ENCODE results near the gene MPPED2.

Gene MPPED2

GRCh38 chr11:30414806-30415205 is 171.3 kb downstream of the MPPED2 start:
- Mint-ChIP-seq H3K9me3 (no peaks in the 10 kb centered on the region), H3K4me1 (ENCODE audit: low read depth) (no peaks in the 10 kb centered on the region), H3K4me3 (no peak overlapping the region), H3K27ac (no peak overlapping the region), H3K36me3 (ENCODE audit: low read depth) (no peaks in the 10 kb centered on the region), H3K27me3 (no peaks in the 10 kb centered on the region)
- intact Hi-C loops (cut with micrococcal nuclease) = no loop called here

GRCh38 chr11:30414244-30414643 is 171.9 kb downstream of the MPPED2 start:
- Mint-ChIP-seq H3K36me3 (ENCODE audit: low read depth) (no peaks in the 10 kb centered on the region), H3K4me1 (ENCODE audit: low read depth) (no peaks in the 10 kb centered on the region), H3K4me3 (no peak overlapping the region), H3K27ac (no peak overlapping the region), H3K9me3 (no peaks in the 10 kb centered on the region), H3K27me3 (no peaks in the 10 kb centered on the region)
- intact Hi-C loops (cut with micrococcal nuclease) = no loop called here

GRCh38 chr11:30412509-30412908 is 173.6 kb downstream of the MPPED2 start:
- H3K36me3 Mint-ChIP-seq (ENCODE audit: low read depth) = no peaks in the 10 kb centered on the region
- H3K27ac Mint-ChIP-seq = no peak overlapping the region
- H3K27me3 Mint-ChIP-seq = no peaks in the 10 kb centered on the region
- intact Hi-C loops (cut with micrococcal nuclease) = no loop called here
- no peak overlapping the region for H3K4me3 Mint-ChIP-seq
- H3K9me3 Mint-ChIP-seq = no peaks in the 10 kb centered on the region
- H3K4me1 Mint-ChIP-seq (ENCODE audit: low read depth) = no peaks in the 10 kb centered on the region

- H3K9me3 Mint-ChIP-seq = no peaks in the 10 kb centered on the region
- H3K27ac Mint-ChIP-seq = no peak overlapping the region
- no peaks in the 10 kb centered on the region for H3K4me1 Mint-ChIP-seq (ENCODE audit: low read depth)
- no peaks in the 10 kb centered on the region for H3K27me3 Mint-ChIP-seq
- H3K36me3 Mint-ChIP-seq (ENCODE audit: low read depth) = no peaks in the 10 kb centered on the region
- no peak overlapping the region for H3K4me3 Mint-ChIP-seq
- intact Hi-C loops (cut with micrococcal nuclease) = no loop called here
These were observed 174.8 kb downstream of the MPPED2 start for GRCh38 chr11:30411383-30411782.

- H3K27me3 Mint-ChIP-seq = no peaks in the 10 kb centered on the region
- no peaks in the 10 kb centered on the region for H3K4me1 Mint-ChIP-seq (ENCODE audit: low read depth)
- intact Hi-C loops (cut with micrococcal nuclease) = no loop called here
- H3K9me3 Mint-ChIP-seq = no peaks in the 10 kb centered on the region
- no peak overlapping the region for H3K4me3 Mint-ChIP-seq
- no peaks in the 10 kb centered on the region for H3K36me3 Mint-ChIP-seq (ENCODE audit: low read depth)
- H3K27ac Mint-ChIP-seq = no peak overlapping the region
These were observed 179.0 kb downstream of the MPPED2 start for GRCh38 chr11:30406978-30407762.

- H3K4me1 Mint-ChIP-seq (ENCODE audit: low read depth) = no peaks in the 10 kb centered on the region
- H3K27me3 Mint-ChIP-seq = no peaks in the 10 kb centered on the region
- no peak overlapping the region for H3K4me3 Mint-ChIP-seq
- H3K27ac Mint-ChIP-seq = no peak overlapping the region
- H3K9me3 Mint-ChIP-seq = no peaks in the 10 kb centered on the region
- intact Hi-C loops (cut with micrococcal nuclease) = no loop called here
- H3K36me3 Mint-ChIP-seq (ENCODE audit: low read depth) = no peaks in the 10 kb centered on the region
These were observed 180.8 kb downstream of the MPPED2 start for GRCh38 chr11:30405385-30405784.

- Mint-ChIP-seq H3K27ac (no peak overlapping the region), H3K4me1 (ENCODE audit: low read depth) (no peaks in the 10 kb centered on the region), H3K36me3 (ENCODE audit: low read depth) (no peaks in the 10 kb centered on the region), H3K27me3 (no peaks in the 10 kb centered on the region), H3K9me3 (no peaks in the 10 kb centered on the region), H3K4me3 (no peak overlapping the region)
- intact Hi-C loops (cut with micrococcal nuclease) = no loop called here
These were observed 182.0 kb downstream of the MPPED2 start for GRCh38 chr11:30404136-30404535.

GRCh38 chr11:30395751-30396150 is 190.4 kb downstream of the MPPED2 start:
- no peaks in the 10 kb centered on the region for H3K36me3 Mint-ChIP-seq (ENCODE audit: low read depth)

GRCh38 chr11:30393012-30393411 is 193.1 kb downstream of the MPPED2 start:
- Mint-ChIP-seq H3K9me3 (no peaks in the 10 kb centered on the region), H3K27me3 (no peaks in the 10 kb centered on the region), H3K4me3 (no peak overlapping the region), H3K4me1 (ENCODE audit: low read depth) (no peaks in the 10 kb centered on the region), H3K36me3 (ENCODE audit: low read depth) (no peaks in the 10 kb centered on the region), H3K27ac (no peak overlapping the region)
- intact Hi-C loops (cut with micrococcal nuclease) = no loop called here

More at GRCh38 chr11:30395751-30396150, 190.4 kb downstream of the MPPED2 start:
- no peaks in the 10 kb centered on the region for H3K4me1 Mint-ChIP-seq (ENCODE audit: low read depth)
- no peak overlapping the region for H3K4me3 Mint-ChIP-seq
- intact Hi-C loops (cut with micrococcal nuclease) = no loop called here
- no peaks in the 10 kb centered on the region for H3K9me3 Mint-ChIP-seq
- H3K27ac Mint-ChIP-seq = no peak overlapping the region
- H3K27me3 Mint-ChIP-seq = no peaks in the 10 kb centered on the region

GRCh38 chr11:30392221-30392784 is 193.8 kb downstream of the MPPED2 start:
- intact Hi-C loops (cut with micrococcal nuclease) = no loop called here

GRCh38 chr11:30388957-30389356 is 197.2 kb downstream of the MPPED2 start:
- Mint-ChIP-seq H3K27ac (no peak overlapping the region), H3K27me3 (no peaks in the 10 kb centered on the region), H3K4me1 (ENCODE audit: low read depth) (no peaks in the 10 kb centered on the region), H3K36me3 (ENCODE audit: low read depth) (no peaks in the 10 kb centered on the region), H3K9me3 (no peaks in the 10 kb centered on the region), H3K4me3 (no peak overlapping the region)
- intact Hi-C loops (cut with micrococcal nuclease) = no loop called here

More at GRCh38 chr11:30392221-30392784, 193.8 kb downstream of the MPPED2 start:
- Mint-ChIP-seq H3K9me3 (no peaks in the 10 kb centered on the region), H3K4me3 (no peak overlapping the region), H3K36me3 (ENCODE audit: low read depth) (no peaks in the 10 kb centered on the region), H3K27ac (no peak overlapping the region), H3K4me1 (ENCODE audit: low read depth) (no peaks in the 10 kb centered on the region), H3K27me3 (no peaks in the 10 kb centered on the region)

- Mint-ChIP-seq H3K4me3 (no peak overlapping the region), H3K36me3 (ENCODE audit: low read depth) (no peaks in the 10 kb centered on the region)
- intact Hi-C loops (cut with micrococcal nuclease) = no loop called here
These were observed 198.0 kb downstream of the MPPED2 start for GRCh38 chr11:30387891-30388861.

GRCh38 chr11:30381879-30382278 is 204.3 kb downstream of the MPPED2 start:
- Mint-ChIP-seq H3K9me3 (no peaks in the 10 kb centered on the region), H3K4me1 (ENCODE audit: low read depth) (no peaks in the 10 kb centered on the region), H3K36me3 (ENCODE audit: low read depth) (no peaks in the 10 kb centered on the region), H3K27ac (no peak overlapping the region), H3K27me3 (no peaks in the 10 kb centered on the region), H3K4me3 (no peak overlapping the region)
- intact Hi-C loops (cut with micrococcal nuclease) = no loop called here

More at GRCh38 chr11:30387891-30388861, 198.0 kb downstream of the MPPED2 start:
- Mint-ChIP-seq H3K27ac (no peak overlapping the region), H3K9me3 (no peaks in the 10 kb centered on the region), H3K4me1 (ENCODE audit: low read depth) (no peaks in the 10 kb centered on the region), H3K27me3 (no peaks in the 10 kb centered on the region)

GRCh38 chr11:30380846-30381245 is 205.3 kb downstream of the MPPED2 start:
- H3K4me1 Mint-ChIP-seq (ENCODE audit: low read depth) = no peaks in the 10 kb centered on the region
- H3K27me3 Mint-ChIP-seq = no peaks in the 10 kb centered on the region
- intact Hi-C loops (cut with micrococcal nuclease) = no loop called here
- no peaks in the 10 kb centered on the region for H3K9me3 Mint-ChIP-seq
- H3K4me3 Mint-ChIP-seq = no peak overlapping the region
- H3K36me3 Mint-ChIP-seq (ENCODE audit: low read depth) = no peaks in the 10 kb centered on the region
- H3K27ac Mint-ChIP-seq = no peak overlapping the region
